22Rv1 (cell line): ENCODE results near the gene DGAT2L6.

Experiments used
- CTCF ChIP-seq: fragments of 450-650 bp; IDR thresholded peaks from 2 replicates; pipeline ENCODE4 v1.5.1; 2017; ENCODE audit warnings: mild to moderate bottlenecking
- ZFX ChIP-seq: fragments of 450-650 bp; IDR thresholded peaks from 2 replicates; pipeline ENCODE4 v1.6.1; 2017; ENCODE audit warnings: antibody characterized with exemption, borderline replicate concordance

GRCh38 chrX:70208479-70208878 lies 31.2 kb downstream of the DGAT2L6 start:
- TF ChIP-seq CTCF: no peak
- no peak for TF ChIP-seq ZFX
